ENCODE results near the gene BORCS6.

Gene BORCS6

GRCh38 chr17:8142158-8142886 lies 47.7 kb downstream of the BORCS6 start:
- H3K36me3 Mint-ChIP-seq: peaks cover 21% of the 10 kb centered on the region
- H3K27me3 Mint-ChIP-seq: no peaks in the 10 kb centered on the region
- H3K27ac Mint-ChIP-seq: no peak overlapping the region

GRCh38 chr17:8141741-8142140 lies 48.2 kb downstream of the BORCS6 start:
- Mint-ChIP-seq H3K27me3 (no peaks in the 10 kb centered on the region), H3K36me3 (peaks cover 18% of the 10 kb centered on the region), H3K27ac (peak overlapping the region; percentile 54), H3K4me3 (no peak overlapping the region), H3K9me3 (no peaks in the 10 kb centered on the region), H3K4me1 (peaks cover 3% of the 10 kb centered on the region)
- DNase-seq (ENCODE audit: low spot score in 2 of 2) (no peak), ATAC-seq (ENCODE audit: low read depth) (no peak)

More at GRCh38 chr17:8142158-8142886, 47.7 kb downstream of the BORCS6 start:
- Mint-ChIP-seq H3K4me1 (peaks cover 6% of the 10 kb centered on the region), H3K4me3 (no peak overlapping the region), H3K9me3 (no peaks in the 10 kb centered on the region)
- peak in 1 of 2 donors; percentile 33 for DNase-seq (ENCODE audit: low spot score in 2 of 2)
- no peak for ATAC-seq (ENCODE audit: low read depth)

- DNase-seq (ENCODE audit: low spot score in 2 of 2): no peak
- Mint-ChIP-seq H3K9me3 (no peaks in the 10 kb centered on the region), H3K27ac (peak overlapping the region; percentile 54), H3K27me3 (no peaks in the 10 kb centered on the region), H3K4me1 (peaks cover 3% of the 10 kb centered on the region), H3K4me3 (no peak overlapping the region), H3K36me3 (peaks cover 11% of the 10 kb centered on the region)
- ATAC-seq (ENCODE audit: low read depth): no peak
Observed at GRCh38 chr17:8141045-8141444, 48.9 kb downstream of the BORCS6 start.

GRCh38 chr17:8140065-8141029 lies 49.6 kb downstream of the BORCS6 start:
- Mint-ChIP-seq H3K9me3 (no peaks in the 10 kb centered on the region), H3K27ac (peak overlapping the region; percentile 62), H3K4me3 (peak overlapping the region; percentile 56), H3K4me1 (peaks cover 3% of the 10 kb centered on the region), H3K27me3 (no peaks in the 10 kb centered on the region), H3K36me3 (peaks cover 8% of the 10 kb centered on the region)
- no peak for DNase-seq (ENCODE audit: low spot score in 2 of 2)
- no peak for ATAC-seq (ENCODE audit: low read depth)

GRCh38 chr17:8138672-8139371 lies 51.2 kb downstream of the BORCS6 start:
- ATAC-seq (ENCODE audit: low read depth) (peak; percentile 89), DNase-seq (ENCODE audit: low spot score in 2 of 2) (peak; percentile 99)
- Mint-ChIP-seq H3K27me3 (no peaks in the 10 kb centered on the region), H3K27ac (no peak overlapping the region), H3K4me1 (peaks cover 3% of the 10 kb centered on the region), H3K36me3 (peaks cover 4% of the 10 kb centered on the region), H3K9me3 (no peaks in the 10 kb centered on the region), H3K4me3 (no peak overlapping the region)

GRCh38 chr17:8138374-8138671 lies 51.7 kb downstream of the BORCS6 start:
- Mint-ChIP-seq H3K36me3 (peaks cover 4% of the 10 kb centered on the region), H3K4me3 (no peak overlapping the region), H3K27ac (no peak overlapping the region), H3K27me3 (no peaks in the 10 kb centered on the region), H3K9me3 (no peaks in the 10 kb centered on the region), H3K4me1 (peaks cover 3% of the 10 kb centered on the region)
- no peak for DNase-seq (ENCODE audit: low spot score in 2 of 2)
- no peak for ATAC-seq (ENCODE audit: low read depth)
